Measurements from ENCODE around the gene UGT3A2.
"Not testable (repeated sequence)": the region's sequence is repeated elsewhere in the genome, so short reads cannot be mapped to it uniquely, and the experiment has no call there.

The UGT3A2 gene

DNA sequence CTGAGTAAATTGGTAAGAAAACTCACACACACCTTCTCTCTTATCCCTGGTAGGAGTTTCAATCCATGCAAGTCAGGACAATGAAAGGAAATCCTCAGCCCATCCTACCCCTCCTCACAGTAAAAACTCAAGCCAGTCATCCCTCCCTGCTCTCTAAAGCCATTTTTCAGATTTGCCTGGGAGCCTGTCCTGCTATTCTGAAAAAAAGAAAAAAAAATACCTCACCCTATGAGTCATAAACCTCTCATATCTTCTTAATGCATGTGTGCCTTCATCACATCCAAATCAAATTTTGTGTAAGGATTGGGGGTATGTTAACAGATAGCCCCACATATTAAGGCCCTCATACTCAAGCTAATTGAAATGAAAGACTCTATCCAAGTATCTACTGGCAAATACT, 14.1 kb downstream of the UGT3A2 start:
- Histone ChIP-seq H3K4me3 (ENCODE audit: insufficient read depth, low read depth, low read length) (no peak overlapping the region), H3K36me3 (ENCODE audit: control insufficient read depth, insufficient read depth, low read length) (no peaks in the 10 kb centered on the region), H3K27ac (ENCODE audit: insufficient read depth, low read depth, low read length, poor library complexity, severe bottlenecking) (no peak overlapping the region), H3K9me3 (ENCODE audit: control insufficient read depth, low read length) (no peaks in the 10 kb centered on the region), H3K4me1 (ENCODE audit: control insufficient read depth, insufficient read depth, low read length) (no peaks in the 10 kb centered on the region), H3K27me3 (ENCODE audit: control insufficient read depth, insufficient read depth, low read length, poor library complexity, severe bottlenecking) (no peaks in the 10 kb centered on the region)

DNA sequence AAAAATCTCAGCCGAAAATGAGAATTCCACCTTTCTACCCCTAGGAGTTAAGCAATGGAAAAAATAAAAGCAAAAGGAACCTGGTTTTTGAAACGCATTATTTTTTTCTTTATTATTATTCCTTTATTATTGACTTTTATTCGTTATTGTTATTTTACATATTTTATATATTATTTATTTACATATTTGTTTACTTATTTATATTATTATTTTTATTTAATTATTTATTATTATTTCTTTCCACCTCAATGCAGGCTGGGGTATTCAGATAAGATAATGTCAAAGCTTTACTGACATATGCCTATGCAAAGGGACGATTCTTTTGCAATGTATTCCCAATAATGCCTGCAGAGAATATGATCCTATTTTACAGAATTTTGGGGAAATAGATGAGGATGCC, 16.7 kb downstream of the UGT3A2 start:
- Histone ChIP-seq H3K27ac (ENCODE audit: insufficient read depth, low read depth, low read length, poor library complexity, severe bottlenecking) (no peak overlapping the region), H3K27me3 (ENCODE audit: control insufficient read depth, insufficient read depth, low read length, poor library complexity, severe bottlenecking) (no peaks in the 10 kb centered on the region), H3K4me3 (ENCODE audit: insufficient read depth, low read depth, low read length) (no peak overlapping the region), H3K36me3 (ENCODE audit: control insufficient read depth, insufficient read depth, low read length) (no peaks in the 10 kb centered on the region), H3K4me1 (ENCODE audit: control insufficient read depth, insufficient read depth, low read length) (no peaks in the 10 kb centered on the region), H3K9me3 (ENCODE audit: control insufficient read depth, low read length) (no peaks in the 10 kb centered on the region)
- WGBS, 2 experiments = 93 to 94% methylated on average over 1 to 2 of the region's 4 CpGs

DNA sequence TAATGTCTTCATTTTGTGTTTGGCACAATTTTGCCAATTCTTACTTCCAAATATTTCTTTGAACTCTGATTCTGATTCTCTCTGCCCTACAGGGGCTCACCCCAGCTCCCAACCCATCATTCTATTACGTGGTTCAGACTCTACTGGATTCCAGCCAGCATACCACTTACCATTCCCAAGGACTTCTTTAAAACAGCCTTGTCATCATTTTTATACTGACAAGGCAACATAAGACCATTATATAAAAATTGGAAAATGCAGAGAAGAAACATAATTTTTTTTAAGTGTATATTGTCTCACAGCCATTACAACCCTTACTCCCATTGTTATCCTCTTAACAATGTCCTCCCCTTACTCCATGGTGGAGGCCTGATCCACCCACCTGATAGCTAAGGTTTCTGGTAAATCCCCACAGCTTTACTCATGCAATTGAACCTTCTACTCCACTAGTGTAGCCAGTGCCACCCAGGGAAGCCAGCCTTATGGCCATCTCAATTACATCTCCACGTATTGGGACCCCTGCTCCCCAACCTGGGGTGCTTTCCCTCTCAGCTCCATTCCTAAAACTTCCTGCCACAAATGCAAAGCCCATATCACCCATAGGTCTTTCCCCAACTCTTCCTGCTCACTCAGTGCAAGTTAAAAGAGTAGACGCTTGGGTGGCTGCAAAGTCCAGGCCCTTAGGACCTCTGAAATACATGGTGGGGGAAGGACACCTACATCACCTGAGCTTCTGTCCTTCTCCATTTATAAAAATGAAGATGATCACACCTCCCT, 19.1 kb downstream of the UGT3A2 start:
- no peak overlapping the region for H3K4me3 ChIP-seq (ENCODE audit: insufficient read depth, low read depth, low read length)
- H3K27me3 ChIP-seq (ENCODE audit: control insufficient read depth, insufficient read depth, low read length, poor library complexity, severe bottlenecking) = no peaks in the 10 kb centered on the region
- no peaks in the 10 kb centered on the region for H3K36me3 ChIP-seq (ENCODE audit: control insufficient read depth, insufficient read depth, low read length)
- 91 to 92% methylated on average over 3 of the region's 3 CpGs for WGBS, 2 experiments
- H3K9me3 ChIP-seq (ENCODE audit: control insufficient read depth, low read length) = no peaks in the 10 kb centered on the region
- H3K4me1 ChIP-seq (ENCODE audit: control insufficient read depth, insufficient read depth, low read length) = no peaks in the 10 kb centered on the region
- no peak overlapping the region for H3K27ac ChIP-seq (ENCODE audit: insufficient read depth, low read depth, low read length, poor library complexity, severe bottlenecking)

DNA sequence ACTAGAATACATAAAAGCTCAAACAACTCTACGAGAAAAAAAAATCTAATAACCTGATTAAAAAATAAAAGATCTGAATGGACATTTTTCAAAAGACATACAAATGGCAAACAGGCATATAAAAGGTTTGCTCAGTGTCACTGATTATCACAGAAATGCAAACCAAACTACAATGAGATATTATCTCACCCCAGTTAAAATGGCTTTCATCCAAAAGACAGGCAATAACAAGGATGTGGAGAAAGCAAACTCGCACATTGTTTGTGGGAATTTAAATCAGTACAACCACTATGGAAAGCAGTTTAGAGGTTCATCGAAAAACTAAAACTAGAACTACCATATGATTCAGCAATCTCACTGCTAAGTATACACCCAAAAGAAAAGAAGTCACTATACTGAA, 20.8 kb downstream of the UGT3A2 start:
- Histone ChIP-seq H3K27me3 (ENCODE audit: control insufficient read depth, insufficient read depth, low read length, poor library complexity, severe bottlenecking) (no peaks in the 10 kb centered on the region), H3K27ac (ENCODE audit: insufficient read depth, low read depth, low read length, poor library complexity, severe bottlenecking) (no peak overlapping the region), H3K4me1 (ENCODE audit: control insufficient read depth, insufficient read depth, low read length) (no peaks in the 10 kb centered on the region), H3K36me3 (ENCODE audit: control insufficient read depth, insufficient read depth, low read length) (no peaks in the 10 kb centered on the region), H3K9me3 (ENCODE audit: control insufficient read depth, low read length) (no peaks in the 10 kb centered on the region), H3K4me3 (ENCODE audit: insufficient read depth, low read depth, low read length) (no peak overlapping the region)
- 97 to 98% methylated on average over 3 of the region's 3 CpGs for WGBS, 2 experiments

DNA sequence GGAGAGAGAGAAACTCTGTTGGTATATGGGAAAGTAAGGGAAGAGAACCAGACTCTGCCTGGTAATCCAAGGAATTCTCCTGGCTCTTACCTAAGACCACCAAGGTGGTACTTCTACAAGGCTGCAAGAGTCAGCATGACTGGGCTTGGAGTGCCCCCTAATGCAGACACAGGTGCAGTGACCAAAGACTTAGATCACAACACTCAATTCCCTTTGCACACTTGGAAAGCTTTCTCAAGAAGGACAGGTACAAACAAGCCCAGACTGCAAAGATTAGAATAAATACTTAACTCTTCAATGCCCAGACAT, 25.2 kb downstream of the UGT3A2 start:
- Histone ChIP-seq H3K9me3 (ENCODE audit: control insufficient read depth, low read length) (no peaks in the 10 kb centered on the region), H3K27me3 (ENCODE audit: control insufficient read depth, insufficient read depth, low read length, poor library complexity, severe bottlenecking) (no peaks in the 10 kb centered on the region), H3K4me1 (ENCODE audit: control insufficient read depth, insufficient read depth, low read length) (no peaks in the 10 kb centered on the region), H3K36me3 (ENCODE audit: control insufficient read depth, insufficient read depth, low read length) (no peaks in the 10 kb centered on the region), H3K4me3 (ENCODE audit: insufficient read depth, low read depth, low read length) (no peak overlapping the region), H3K27ac (ENCODE audit: insufficient read depth, low read depth, low read length, poor library complexity, severe bottlenecking) (no peak overlapping the region)

DNA sequence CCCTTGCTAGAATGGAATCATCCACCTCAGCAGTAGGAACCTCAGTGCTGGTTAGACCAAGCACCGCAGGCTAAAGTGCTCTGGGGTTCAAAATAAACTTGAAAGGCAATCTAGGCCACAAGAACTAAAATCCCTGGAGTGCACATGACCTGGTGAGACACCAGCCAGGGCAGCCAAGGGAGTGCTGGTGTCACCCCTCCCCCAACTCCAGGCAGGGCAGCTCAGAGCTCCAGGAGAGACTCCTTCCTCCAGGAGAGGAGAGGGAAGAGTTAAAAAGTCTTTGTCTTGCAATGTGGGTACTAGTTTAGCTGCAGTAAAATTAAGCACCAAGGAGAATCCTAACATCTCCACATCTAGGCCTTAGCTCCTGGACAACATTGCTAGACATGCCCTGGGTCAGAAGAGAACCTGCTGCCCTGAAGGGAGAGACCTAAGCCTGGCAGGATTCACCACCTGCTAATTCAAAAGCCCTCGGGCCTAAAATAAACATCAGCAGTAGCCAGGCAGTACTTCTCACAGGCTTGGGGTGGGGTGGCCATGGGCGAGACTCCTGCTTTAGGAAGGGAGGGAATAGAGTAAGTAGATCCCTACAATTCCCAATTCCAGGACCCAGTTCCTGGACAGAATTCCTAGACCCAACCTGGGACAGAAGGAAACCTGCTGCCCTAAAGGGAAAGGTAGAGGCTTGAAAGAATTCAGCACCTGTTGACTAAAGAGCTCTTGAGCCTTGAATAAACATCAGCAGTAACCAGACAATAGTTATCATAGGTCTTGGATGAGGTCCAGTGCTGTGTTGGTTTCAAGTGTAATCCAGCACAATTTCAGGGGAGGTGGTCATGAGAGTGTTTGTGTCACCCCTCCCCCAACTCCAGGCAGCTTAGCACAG, 25.8 kb downstream of the UGT3A2 start:
- H3K9me3 ChIP-seq (ENCODE audit: control insufficient read depth, low read length) = no peaks in the 10 kb centered on the region
- H3K36me3 ChIP-seq (ENCODE audit: control insufficient read depth, insufficient read depth, low read length) = no peaks in the 10 kb centered on the region
- 84 to 91% methylated on average over 3 of the region's 3 CpGs for WGBS, 2 experiments
- H3K27me3 ChIP-seq (ENCODE audit: control insufficient read depth, insufficient read depth, low read length, poor library complexity, severe bottlenecking) = no peaks in the 10 kb centered on the region
- no peak overlapping the region for H3K27ac ChIP-seq (ENCODE audit: insufficient read depth, low read depth, low read length, poor library complexity, severe bottlenecking)
- H3K4me1 ChIP-seq (ENCODE audit: control insufficient read depth, insufficient read depth, low read length) = no peaks in the 10 kb centered on the region
- no peak overlapping the region for H3K4me3 ChIP-seq (ENCODE audit: insufficient read depth, low read depth, low read length)

DNA sequence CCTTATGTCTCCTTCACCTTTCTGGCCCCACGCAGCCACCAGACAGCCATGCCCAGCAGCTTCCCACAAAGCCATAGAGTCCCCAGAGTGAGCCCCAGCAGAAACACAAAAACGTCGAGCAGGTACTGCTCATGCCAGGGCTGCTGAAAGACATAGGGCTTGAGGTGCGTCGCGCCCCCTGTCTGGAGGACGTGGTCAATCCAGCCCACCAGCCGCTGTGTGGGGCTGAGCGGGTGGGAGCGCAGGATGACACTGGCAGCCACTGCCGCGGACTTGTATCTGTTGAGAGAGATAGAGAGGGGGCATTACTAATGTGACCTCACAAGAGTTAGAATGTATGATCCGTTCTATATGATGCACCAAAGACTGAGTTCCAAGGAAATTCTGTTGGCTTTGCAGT, 31.0 kb downstream of the UGT3A2 start:
- Histone ChIP-seq H3K27me3 (ENCODE audit: control insufficient read depth, insufficient read depth, low read length, poor library complexity, severe bottlenecking) (no peaks in the 10 kb centered on the region), H3K9me3 (ENCODE audit: control insufficient read depth, low read length) (no peaks in the 10 kb centered on the region), H3K4me3 (ENCODE audit: insufficient read depth, low read depth, low read length) (no peak overlapping the region), H3K27ac (ENCODE audit: insufficient read depth, low read depth, low read length, poor library complexity, severe bottlenecking) (no peak overlapping the region), H3K36me3 (ENCODE audit: control insufficient read depth, insufficient read depth, low read length) (no peaks in the 10 kb centered on the region), H3K4me1 (ENCODE audit: control insufficient read depth, insufficient read depth, low read length) (no peaks in the 10 kb centered on the region)
- 92% methylated on average over 13 of the region's 13 CpGs for WGBS, 2 experiments

DNA sequence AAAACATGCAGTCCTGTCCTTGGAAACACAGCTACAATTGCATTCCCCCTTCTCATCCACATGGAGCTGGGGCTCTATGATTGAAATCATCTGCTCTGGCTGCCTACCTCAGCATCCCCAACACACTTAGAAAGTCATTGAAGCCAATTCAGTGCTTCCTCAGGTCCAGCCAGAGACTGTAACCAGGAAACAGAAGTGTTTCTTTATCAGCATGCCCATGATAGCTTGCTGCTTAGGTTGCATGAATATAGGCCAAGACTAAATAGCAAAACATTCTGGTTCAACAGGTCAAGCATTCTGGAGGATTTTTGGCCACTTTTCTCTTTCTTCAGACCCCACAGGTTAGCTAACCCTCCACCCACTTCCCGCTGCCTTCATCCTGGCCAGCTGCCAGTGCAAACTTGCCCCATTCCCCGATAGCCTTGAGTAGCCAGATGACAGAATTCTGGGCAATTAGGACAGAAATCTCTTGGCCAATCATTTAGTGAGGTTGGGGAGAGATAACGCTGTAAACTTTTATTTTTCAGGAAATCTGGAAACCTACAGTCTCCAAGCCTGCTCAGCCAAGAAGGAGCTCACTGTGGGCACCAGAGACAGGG, 32.0 kb downstream of the UGT3A2 start:
- WGBS, 2 experiments = 88 to 94% methylated on average over 3 of the region's 3 CpGs
- H3K9me3 ChIP-seq (ENCODE audit: control insufficient read depth, low read length); H3K4me1 ChIP-seq (ENCODE audit: control insufficient read depth, insufficient read depth, low read length); H3K4me3 ChIP-seq (ENCODE audit: insufficient read depth, low read depth, low read length); H3K27ac ChIP-seq (ENCODE audit: insufficient read depth, low read depth, low read length, poor library complexity, severe bottlenecking); H3K36me3 ChIP-seq (ENCODE audit: control insufficient read depth, insufficient read depth, low read length); H3K27me3 ChIP-seq (ENCODE audit: control insufficient read depth, insufficient read depth, low read length, poor library complexity, severe bottlenecking): not testable (repeated sequence)

DNA sequence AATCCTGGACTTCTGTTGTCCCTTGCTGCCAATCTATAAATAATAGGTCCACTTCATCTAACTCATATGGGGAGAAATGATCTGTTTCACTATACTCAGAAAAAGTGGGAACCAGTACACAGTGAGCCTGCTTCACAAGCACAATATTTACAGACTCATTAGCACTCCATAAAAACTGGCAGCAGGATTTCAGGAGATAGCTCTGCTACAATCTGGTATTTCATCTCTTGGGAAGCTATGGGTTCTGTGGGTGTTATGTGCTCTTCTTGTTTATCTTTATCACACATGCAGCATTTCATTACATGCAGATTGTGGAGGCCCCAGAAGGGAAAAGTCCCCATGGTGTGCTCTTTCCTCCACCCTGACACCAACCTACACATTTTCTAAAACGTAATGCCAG, 33.2 kb downstream of the UGT3A2 start:
- H3K27me3 ChIP-seq (ENCODE audit: control insufficient read depth, insufficient read depth, low read length, poor library complexity, severe bottlenecking) = no peaks in the 10 kb centered on the region
- 88 to 100% methylated on average over 1 of the region's 1 CpG for WGBS, 2 experiments
- H3K36me3 ChIP-seq (ENCODE audit: control insufficient read depth, insufficient read depth, low read length) = no peaks in the 10 kb centered on the region

DNA sequence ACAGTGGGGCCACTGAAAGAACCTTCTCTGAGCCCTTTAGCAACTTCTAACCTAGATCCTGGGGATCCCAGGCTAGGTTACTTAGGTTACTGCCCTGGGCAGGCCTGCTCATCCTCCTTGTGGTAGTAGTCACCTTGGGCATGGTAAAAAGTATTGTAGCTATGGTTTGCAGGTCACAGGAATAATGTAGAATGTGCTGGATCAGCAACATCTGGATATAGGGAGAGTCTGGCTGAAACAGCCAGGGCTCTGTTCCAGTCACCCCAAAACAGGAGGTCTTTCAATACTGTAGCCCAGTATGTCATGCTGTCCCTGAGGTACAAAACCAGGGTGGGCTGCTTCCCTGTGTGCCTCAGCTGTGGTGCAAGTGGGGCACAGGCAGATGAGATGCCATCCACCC, 33.6 kb downstream of the UGT3A2 start:
- Histone ChIP-seq H3K27me3 (ENCODE audit: control insufficient read depth, insufficient read depth, low read length, poor library complexity, severe bottlenecking) (no peaks in the 10 kb centered on the region), H3K36me3 (ENCODE audit: control insufficient read depth, insufficient read depth, low read length) (no peaks in the 10 kb centered on the region), H3K4me1 (ENCODE audit: control insufficient read depth, insufficient read depth, low read length) (no peaks in the 10 kb centered on the region), H3K9me3 (ENCODE audit: control insufficient read depth, low read length) (no peaks in the 10 kb centered on the region), H3K27ac (ENCODE audit: insufficient read depth, low read depth, low read length, poor library complexity, severe bottlenecking) (no peak overlapping the region), H3K4me3 (ENCODE audit: insufficient read depth, low read depth, low read length) (no peak overlapping the region)

More for the DNA sequence above, 33.2 kb downstream of the UGT3A2 start:
- Histone ChIP-seq H3K27ac (ENCODE audit: insufficient read depth, low read depth, low read length, poor library complexity, severe bottlenecking) (no peak overlapping the region), H3K4me1 (ENCODE audit: control insufficient read depth, insufficient read depth, low read length) (no peaks in the 10 kb centered on the region), H3K4me3 (ENCODE audit: insufficient read depth, low read depth, low read length) (no peak overlapping the region), H3K9me3 (ENCODE audit: control insufficient read depth, low read length) (no peaks in the 10 kb centered on the region)

Measured in ectodermal cell (in vitro differentiated cells).